CD14-positive monocyte (primary cell): ENCODE measurements around the gene PCED1A. TPM values are rescaled to one million over a fixed set of nuclear protein-coding genes. Genes with fewer than 3 reads are reported as not detected.

Experiments used
- DNase-seq, 3 donors: peaks; one replicate each; pipeline ENCODE4 v3.0.0-alpha.2; 2011 to 2022
- H2AFZ ChIP-seq: 2 replicates; pipeline ENCODE4 v1.6.0; 2012; ENCODE audit warnings: mild to moderate bottlenecking, low read depth, low read length, inconsistent platforms; ENCODE audit not compliant: insufficient read depth, poor library complexity, severe bottlenecking
- H3K27ac ChIP-seq, 2 donors: 1 replicate in 1 of 2; 2 replicates in 1 of 2; pipeline ENCODE4 v1.5.1; 2012 to 2013; ENCODE audit warnings: low read length in 2 of 2, control low read depth in 1 of 2, inconsistent platforms in 1 of 2, low read depth in 1 of 2, mild to moderate bottlenecking in 1 of 2
- H3K27me3 ChIP-seq, 2 donors: one replicate each; pipeline versions ENCODE4 v1.6.0 to v1.6.1; 2011 to 2013; ENCODE audit warnings: low read length in 2 of 2; ENCODE audit not compliant: control insufficient read depth in 2 of 2, insufficient read depth in 2 of 2
- H3K36me3 ChIP-seq, 2 donors: replicated peaks in 1 of 2; 1 replicate in 1 of 2; 2 replicates in 1 of 2; pipeline versions ENCODE4 v1.5.1 to v1.6.1; 2012 to 2013; ENCODE audit warnings: low read length in 2 of 2, control low read depth in 1 of 2, inconsistent platforms in 1 of 2, mild to moderate bottlenecking in 1 of 2; ENCODE audit not compliant: insufficient read depth in 2 of 2, control insufficient read depth in 1 of 2
- H3K4me1 ChIP-seq, 2 donors: 1 replicate in 1 of 2; 2 replicates in 1 of 2; pipeline versions ENCODE4 v1.5.1 to v1.6.1; 2012 to 2013; ENCODE audit warnings: low read length in 2 of 2, control low read depth in 1 of 2, inconsistent platforms in 1 of 2, mild to moderate bottlenecking in 1 of 2, moderate library complexity in 1 of 2; ENCODE audit not compliant: insufficient read depth in 2 of 2, control insufficient read depth in 1 of 2
- H3K4me2 ChIP-seq: replicated peaks from 2 replicates; pipeline ENCODE3; 2012; ENCODE audit warnings: low read length, moderate library complexity, mild to moderate bottlenecking; ENCODE audit not compliant: poor library complexity, severe bottlenecking; ENCODE audit errors: extremely low read depth
- H3K4me3 ChIP-seq, 3 experiments: fragments of 200-600 bp in 1 of 3; sonication (generic) in 1 of 3; replicated peaks in 1 of 3; 1 replicate in 2 of 3; 2 replicates in 1 of 3; pipeline ENCODE4 v1.5.1; 2011 to 2013; ENCODE audit warnings: low read length in 3 of 3, mild to moderate bottlenecking in 3 of 3, control low read depth in 2 of 3, low read depth in 2 of 3, inconsistent platforms in 1 of 3, moderate library complexity in 1 of 3
- H3K79me2 ChIP-seq: 2 replicates; pipeline ENCODE4 v1.6.0; 2012; ENCODE audit warnings: mild to moderate bottlenecking, control low read depth, inconsistent platforms, low read length, moderate library complexity; ENCODE audit not compliant: insufficient read depth
- H3K9ac ChIP-seq: 2 replicates; pipeline ENCODE4 v1.6.0; 2017; ENCODE audit warnings: low read length, mild to moderate bottlenecking; ENCODE audit not compliant: insufficient read depth, poor library complexity, severe bottlenecking
- H3K9me3 ChIP-seq, 2 donors: replicated peaks in 1 of 2; 1 replicate in 1 of 2; 2 replicates in 1 of 2; pipeline versions ENCODE4 v1.5.1 to v1.6.1; 2012 to 2013; ENCODE audit warnings: low read length in 2 of 2, control low read depth in 1 of 2; ENCODE audit not compliant: control insufficient read depth in 1 of 2, insufficient read depth in 1 of 2
- H4K20me1 ChIP-seq: 2 replicates; pipeline ENCODE4 v1.6.0; 2012; ENCODE audit warnings: mild to moderate bottlenecking, low read length, control low read depth, moderate library complexity; ENCODE audit not compliant: insufficient read depth
- H3K27ac Mint-ChIP-seq, 7 donors: one replicate each; pipeline ENCODE4 v1.8.0; 2020; ENCODE audit warnings: mild to moderate bottlenecking in 7 of 7, mixed read lengths in 7 of 7, moderate library complexity in 6 of 7, inconsistent platforms in 2 of 7
- H3K27me3 Mint-ChIP-seq, 3 donors: one replicate each; pipeline ENCODE4 v1.8.0; 2021 to 2022; ENCODE audit warnings: low read depth in 3 of 3, mild to moderate bottlenecking in 3 of 3, mixed read lengths in 3 of 3, moderate library complexity in 3 of 3, inconsistent platforms in 1 of 3
- H3K36me3 Mint-ChIP-seq, 2 donors: one replicate each; pipeline ENCODE4 v1.8.0; 2020; ENCODE audit warnings: mixed read lengths in 2 of 2, inconsistent platforms in 1 of 2, mild to moderate bottlenecking in 1 of 2
- H3K4me1 Mint-ChIP-seq: one replicate; pipeline ENCODE4 v1.8.0; 2020; ENCODE audit warnings: mild to moderate bottlenecking, mixed read lengths
- H3K4me3 Mint-ChIP-seq, 2 donors: one replicate each; pipeline ENCODE4 v1.8.0; 2020; ENCODE audit warnings: mild to moderate bottlenecking in 2 of 2, mixed read lengths in 2 of 2, moderate library complexity in 1 of 2
- H3K9me3 Mint-ChIP-seq, 7 donors: one replicate each; pipeline ENCODE4 v1.8.0; 2020 to 2022; ENCODE audit warnings: mixed read lengths in 7 of 7, mild to moderate bottlenecking in 6 of 7, moderate library complexity in 6 of 7, inconsistent platforms in 2 of 7
- CTCF ChIP-seq: fragments of 200-600 bp; IDR thresholded peaks from one replicate; pipeline ENCODE4 v1.8.0; 2022; ENCODE audit warnings: antibody characterized with exemption, mild to moderate bottlenecking
- WGBS: methylation state at CpG from one replicate; pipeline ENCODE4 v1.1.5; 2013; ENCODE audit warnings: missing lambda C conversion rate; ENCODE audit not compliant: insufficient coverage; 5-methylcytosine and 5-hydroxymethylcytosine counted together
- intact Hi-C, 2 donors: fragments of 100-400 bp; cut with micrococcal nuclease; formaldehyde crosslinking; loops; one replicate each; pipeline versions ENCODE4 v1.15.0 to v1.15.1; 2023
- polyA plus RNA-seq, 3 donors: library from polyadenylated mRNA; depleted of rRNA in 1 of 3; unstranded in 2 of 3; stranded (reverse) in 1 of 3; fragments of 300-500 nt in 2 of 3; fragments of >200 nt in 1 of 3; fragmentation: Illumina TruSeq in 2 of 3; gene quantifications; 1 replicate in 2 of 3; 2 replicates in 1 of 3; pipeline ENCODE4 v1.2.3, GENCODE V29; 2012 to 2021

Gene PCED1A
- polyA plus RNA-seq, 3 donors: 9.1 to 85.2 (median 10.2) TPM

GRCh38 chr20:2795451-2795850 is 45.0 kb downstream of the PCED1A start:
- DNase-seq: no peak
- 94% methylated on average over 24 of the region's 24 CpGs for WGBS
- Histone ChIP-seq H3K36me3 (no peaks in the 10 kb centered on the region), H3K4me3 (no peak overlapping the region), H4K20me1 (no peaks in the 10 kb centered on the region), H2AFZ (no peak overlapping the region), H3K9me3 (no peaks in the 10 kb centered on the region), H3K9ac (no peak overlapping the region), H3K79me2 (no peaks in the 10 kb centered on the region), H3K4me2 (no peak overlapping the region), H3K27me3 (peaks cover 0 to 16% of the 10 kb centered on the region in 2 donors), H3K4me1 (peaks cover 12 to 15% of the 10 kb centered on the region in 2 donors), H3K27ac (no peak overlapping the region)
- Mint-ChIP-seq H3K27me3 (peaks cover 13 to 23% (median 16%) of the 10 kb centered on the region in 3 donors), H3K4me1 (peaks cover 16% of the 10 kb centered on the region), H3K4me3 (no peak overlapping the region), H3K36me3 (peaks cover 3 to 5% of the 10 kb centered on the region in 2 donors), H3K9me3 (peaks cover 0 to 6% (median 5%) of the 10 kb centered on the region in 7 donors), H3K27ac (peak overlapping the region in 1 of 7 donors; percentile 48)
- no peak for TF ChIP-seq CTCF
- intact Hi-C loops: no loop called here

- intact Hi-C loops: no loop called here
- no peak overlapping the region for H3K4me2 ChIP-seq
- peaks cover 13% of the 10 kb centered on the region for H3K4me1 Mint-ChIP-seq
- TF ChIP-seq CTCF: no peak
- 91% methylated on average over 11 of the region's 11 CpGs for WGBS
- peaks cover 10 to 20% (median 13%) of the 10 kb centered on the region in 3 donors for H3K27me3 Mint-ChIP-seq
- H3K27ac ChIP-seq: no peak overlapping the region
- no peaks in the 10 kb centered on the region for H3K36me3 ChIP-seq
- no peaks in the 10 kb centered on the region for H4K20me1 ChIP-seq
- peaks cover 0 to 12% of the 10 kb centered on the region in 2 donors for H3K27me3 ChIP-seq
- H3K4me3 Mint-ChIP-seq: no peak overlapping the region
- H2AFZ ChIP-seq: no peak overlapping the region
- H3K27ac Mint-ChIP-seq: no peak overlapping the region
- H3K9ac ChIP-seq: no peak overlapping the region
- DNase-seq: no peak
- H3K9me3 Mint-ChIP-seq: peaks cover 0 to 4% (median 3%) of the 10 kb centered on the region in 7 donors
- H3K79me2 ChIP-seq: no peaks in the 10 kb centered on the region
- no peak overlapping the region for H3K4me3 ChIP-seq
- H3K9me3 ChIP-seq: no peaks in the 10 kb centered on the region
- peaks cover 8 to 10% of the 10 kb centered on the region in 2 donors for H3K4me1 ChIP-seq
- peaks cover under 1 to 3% of the 10 kb centered on the region in 2 donors for H3K36me3 Mint-ChIP-seq
Observed at GRCh38 chr20:2794866-2795447, 45.5 kb downstream of the PCED1A start.
